Esophagus muscularis mucosa (tissue), 4 donors: ENCODE results near the gene CILP2.

Experiments used
- EP300 ChIP-seq: sonication (generic); formaldehyde crosslinking; IDR thresholded peaks from one replicate; pipeline ENCODE4 v1.6.1; 2017; ENCODE audit warnings: antibody characterized with exemption
- POLR2AphosphoS5 ChIP-seq, 2 donors: sonication (generic); formaldehyde crosslinking; IDR thresholded peaks; one replicate each; pipeline ENCODE4 v1.6.1; 2017; ENCODE audit warnings: antibody characterized with exemption in 2 of 2
- TF ChIP-seq, protein P1 (sequence below), 3 experiments: fragments of 200-600 bp in 2 of 3; fragments of 450-650 bp in 1 of 3; sonication (generic) in 2 of 3; IDR thresholded peaks; one replicate each; pipeline ENCODE4 v1.5.1; 2017 to 2019; ENCODE audit warnings: antibody characterized with exemption in 3 of 3, mild to moderate bottlenecking in 2 of 3, moderate library complexity in 1 of 3

DNA sequence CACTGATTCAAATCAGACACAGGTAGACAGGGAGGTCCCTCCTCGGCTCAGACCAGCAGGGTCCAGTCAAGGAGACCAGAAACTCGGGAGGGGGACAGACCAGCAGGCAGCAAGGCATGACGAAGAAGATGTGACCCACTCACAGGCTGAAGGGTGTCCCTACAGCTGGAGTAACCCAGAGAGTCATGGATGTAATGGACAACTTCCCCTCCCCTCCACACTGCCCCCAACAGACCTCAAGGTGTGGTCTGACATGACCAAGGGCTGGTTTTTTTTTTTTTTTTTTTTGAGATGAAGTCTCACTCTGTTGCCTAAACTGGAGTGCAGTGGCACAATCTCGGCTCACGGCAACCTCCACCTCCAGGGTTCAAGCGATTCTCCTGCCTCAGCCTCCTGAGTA is 46.3 kb downstream of the CILP2 start:
- TF ChIP-seq EP300 = no peak
- TF ChIP-seq, protein P1, sequence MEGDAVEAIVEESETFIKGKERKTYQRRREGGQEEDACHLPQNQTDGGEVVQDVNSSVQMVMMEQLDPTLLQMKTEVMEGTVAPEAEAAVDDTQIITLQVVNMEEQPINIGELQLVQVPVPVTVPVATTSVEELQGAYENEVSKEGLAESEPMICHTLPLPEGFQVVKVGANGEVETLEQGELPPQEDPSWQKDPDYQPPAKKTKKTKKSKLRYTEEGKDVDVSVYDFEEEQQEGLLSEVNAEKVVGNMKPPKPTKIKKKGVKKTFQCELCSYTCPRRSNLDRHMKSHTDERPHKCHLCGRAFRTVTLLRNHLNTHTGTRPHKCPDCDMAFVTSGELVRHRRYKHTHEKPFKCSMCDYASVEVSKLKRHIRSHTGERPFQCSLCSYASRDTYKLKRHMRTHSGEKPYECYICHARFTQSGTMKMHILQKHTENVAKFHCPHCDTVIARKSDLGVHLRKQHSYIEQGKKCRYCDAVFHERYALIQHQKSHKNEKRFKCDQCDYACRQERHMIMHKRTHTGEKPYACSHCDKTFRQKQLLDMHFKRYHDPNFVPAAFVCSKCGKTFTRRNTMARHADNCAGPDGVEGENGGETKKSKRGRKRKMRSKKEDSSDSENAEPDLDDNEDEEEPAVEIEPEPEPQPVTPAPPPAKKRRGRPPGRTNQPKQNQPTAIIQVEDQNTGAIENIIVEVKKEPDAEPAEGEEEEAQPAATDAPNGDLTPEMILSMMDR (IDR thresholded peaks at IDR 0.05) = no peak
- no peak for TF ChIP-seq POLR2AphosphoS5 (IDR thresholded peaks at IDR 0.05)
